Non-pigmented ciliary epithelial cell (primary cell): Measurements from ENCODE around the gene STPG1.

Source experiments
- DNase-seq: peaks from one replicate; pipeline ENCODE4 v3.0.0-alpha.2; 2010; ENCODE audit warnings: low read depth

The STPG1 gene

GRCh38 chr1:24317956-24318614 lies 95.5 kb downstream of the STPG1 start:
- no peak for DNase-seq

GRCh38 chr1:24317081-24317480 lies 96.5 kb downstream of the STPG1 start:
- no peak for DNase-seq

DNA sequence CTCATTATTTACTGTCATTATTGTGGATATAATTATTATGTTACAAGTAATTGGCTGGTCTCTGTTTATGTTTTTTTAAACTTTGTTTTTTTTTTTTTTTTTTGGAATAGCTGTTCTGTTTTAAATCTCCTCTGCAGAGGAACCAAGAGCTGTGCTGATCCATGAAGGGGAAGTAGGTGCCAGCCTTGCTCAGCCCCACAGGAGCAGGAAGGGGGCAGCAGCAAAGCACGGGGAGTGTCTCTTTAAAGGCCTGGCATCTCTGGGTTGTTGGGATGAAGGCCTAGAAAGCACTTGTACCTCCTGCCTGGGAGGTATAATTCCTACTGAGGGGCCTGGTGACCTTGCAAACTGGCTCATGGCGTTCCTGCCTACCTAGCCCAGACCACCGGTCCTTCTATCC lies 96.9 kb downstream of the STPG1 start:
- DNase-seq = no peak

DNA sequence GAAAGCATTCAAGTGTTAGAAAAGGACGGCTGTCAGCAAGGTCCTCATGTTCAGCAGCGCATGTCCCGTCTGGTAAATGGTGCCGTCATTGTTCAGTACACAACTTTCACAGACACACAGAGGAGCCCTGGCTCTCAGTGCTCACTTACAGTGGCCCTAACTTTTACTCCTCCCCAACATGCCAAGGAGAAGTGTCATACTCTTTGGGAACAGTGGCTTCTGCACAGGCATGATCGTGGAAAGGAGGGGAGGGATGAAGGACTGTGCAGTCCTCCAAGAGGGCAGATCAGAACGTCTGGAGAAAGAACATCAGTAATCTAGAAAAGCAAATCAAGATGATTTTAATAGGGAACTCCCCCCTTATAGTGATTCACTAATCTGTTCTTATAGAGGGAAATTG lies 98.2 kb downstream of the STPG1 start:
- DNase-seq = no peak

DNA sequence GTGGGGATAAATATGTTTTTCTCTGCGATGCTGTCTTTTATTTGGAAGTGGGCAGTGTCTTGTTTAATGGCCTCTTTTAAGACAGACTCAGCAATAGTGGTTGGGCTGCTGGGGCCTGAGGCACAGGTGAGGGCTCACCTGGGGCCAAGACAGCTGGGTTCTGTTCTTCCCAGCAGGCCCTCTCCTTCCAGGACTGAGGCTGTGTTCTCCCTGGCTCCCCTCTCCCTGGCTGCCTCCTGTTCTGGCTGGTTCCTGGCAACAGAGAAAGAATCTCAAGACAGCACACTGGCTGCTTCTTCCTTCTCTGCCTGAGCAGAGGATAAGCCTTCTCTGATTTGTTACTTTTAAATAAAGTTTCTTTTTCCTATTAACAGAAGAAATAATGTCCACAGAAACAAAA lies 101.8 kb downstream of the STPG1 start:
- no peak for DNase-seq

GRCh38 chr1:24311234-24311633 lies 102.3 kb downstream of the STPG1 start:
- no peak for DNase-seq

DNA sequence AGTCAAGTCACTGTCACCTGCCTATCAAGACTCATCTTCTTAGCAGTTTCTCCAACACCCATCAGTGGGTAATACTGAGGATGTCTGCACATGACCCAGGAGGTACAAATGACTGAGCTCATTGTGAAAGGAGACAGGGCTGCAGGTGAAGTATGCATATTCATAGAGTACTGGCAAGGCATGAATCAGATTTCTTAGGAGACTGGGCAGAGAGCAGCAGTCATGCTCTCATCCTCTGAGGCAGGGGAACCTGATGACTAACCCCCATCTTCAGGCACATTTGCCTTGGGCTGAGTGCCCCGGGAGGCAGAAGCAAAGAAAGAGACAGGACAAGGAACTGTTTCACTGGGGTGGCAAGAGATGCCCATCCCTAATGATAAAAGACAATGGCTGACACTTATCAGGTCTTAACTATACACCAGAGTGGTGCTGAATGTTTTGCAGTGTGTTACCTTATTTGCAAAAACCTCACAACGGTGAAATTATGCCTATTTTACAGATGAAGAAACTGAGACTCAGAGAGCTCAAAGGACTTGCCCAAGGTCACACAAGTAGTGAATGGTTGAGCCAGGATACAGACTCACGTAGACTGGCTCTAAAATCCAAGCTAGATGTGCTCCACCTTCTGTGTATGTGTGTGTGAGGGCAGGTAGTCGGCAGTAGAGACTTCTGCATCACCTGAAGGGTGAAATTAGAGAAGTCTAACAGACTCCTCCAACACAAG lies 103.7 kb downstream of the STPG1 start:
- no peak for DNase-seq

- no peak for DNase-seq
These were observed 105.1 kb downstream of the STPG1 start for GRCh38 chr1:24308365-24309015.
